Measurements from ENCODE around the gene MYL10.
"Not testable (repeated sequence)": the region's sequence is repeated elsewhere in the genome, so short reads cannot be mapped to it uniquely, and the experiment has no call there.

MYL10 gene

GRCh38 chr7:101651112-101651511, 22.0 kb upstream of the MYL10 start:
- no peak for DNase-seq (ENCODE audit: low read depth)

- no peak for DNase-seq (ENCODE audit: low read depth)
Observed at GRCh38 chr7:101650579-101651081, 21.5 kb upstream of the MYL10 start.

GRCh38 chr7:101647876-101648275, 18.8 kb upstream of the MYL10 start:
- DNase-seq (ENCODE audit: low read depth) = not testable (repeated sequence)

- DNase-seq (ENCODE audit: low read depth) = no peak
Observed at GRCh38 chr7:101645951-101646350, 16.9 kb upstream of the MYL10 start.

GRCh38 chr7:101644879-101645278, 15.8 kb upstream of the MYL10 start:
- DNase-seq (ENCODE audit: low read depth) = no peak

- not testable (repeated sequence) for DNase-seq (ENCODE audit: low read depth)
Observed at GRCh38 chr7:101639127-101639526, 10.0 kb upstream of the MYL10 start.

- DNase-seq (ENCODE audit: low read depth) = no peak
Observed at GRCh38 chr7:101636822-101637623, 7.9 kb upstream of the MYL10 start.

- DNase-seq (ENCODE audit: low read depth) = no peak
Observed at GRCh38 chr7:101635484-101635883, 6.4 kb upstream of the MYL10 start.

GRCh38 chr7:101634196-101634717, 5.2 kb upstream of the MYL10 start:
- DNase-seq (ENCODE audit: low read depth) = no peak

GRCh38 chr7:101633511-101633910, 4.4 kb upstream of the MYL10 start:
- DNase-seq (ENCODE audit: low read depth) = no peak

GRCh38 chr7:101632641-101633040, 3.5 kb upstream of the MYL10 start:
- no peak for DNase-seq (ENCODE audit: low read depth)

- no peak for DNase-seq (ENCODE audit: low read depth)
Observed at GRCh38 chr7:101631224-101631714, 2.2 kb upstream of the MYL10 start.

GRCh38 chr7:101630591-101630990, 1.5 kb upstream of the MYL10 start:
- no peak for DNase-seq (ENCODE audit: low read depth)

GRCh38 chr7:101628522-101628921, 574 bp downstream of the MYL10 start:
- no peak for DNase-seq (ENCODE audit: low read depth)

- DNase-seq (ENCODE audit: low read depth) = no peak
Observed at GRCh38 chr7:101626758-101627157, 2.3 kb downstream of the MYL10 start.

GRCh38 chr7:101626069-101626671, 2.9 kb downstream of the MYL10 start:
- DNase-seq (ENCODE audit: low read depth) = no peak

GRCh38 chr7:101625031-101625791, 3.9 kb downstream of the MYL10 start:
- DNase-seq (ENCODE audit: low read depth) = no peak

- DNase-seq (ENCODE audit: low read depth) = no peak
Observed at GRCh38 chr7:101624246-101625001, 4.7 kb downstream of the MYL10 start.

- DNase-seq (ENCODE audit: low read depth) = no peak
Observed at GRCh38 chr7:101622609-101623173, 6.4 kb downstream of the MYL10 start.

GRCh38 chr7:101620991-101621390, 8.1 kb downstream of the MYL10 start:
- no peak for DNase-seq (ENCODE audit: low read depth)

- no peak for DNase-seq (ENCODE audit: low read depth)
Observed at GRCh38 chr7:101620395-101620794, 8.7 kb downstream of the MYL10 start.

Measured in HS-27A (cell line).